DOHH2 (cell line): ENCODE measurements around the gene RAMP3.

Source experiments
- H3F3A ChIP-seq: fragments of 200-600 bp; sonication (generic), shearing (Covaris generic); 2 replicates; pipeline ENCODE4 v1.6.0; 2016; ENCODE audit warnings: antibody characterized with exemption, mild to moderate bottlenecking; ENCODE audit not compliant: control insufficient read depth, insufficient read depth
- H3K27ac ChIP-seq: fragments of 200-600 bp; sonication (generic); 2 replicates; pipeline ENCODE4 v1.5.1; 2014; ENCODE audit warnings: low read depth, mild to moderate bottlenecking, low read length, moderate library complexity
- H3K27me3 ChIP-seq: fragments of 200-600 bp; sonication (generic); 2 replicates; pipeline ENCODE4 v1.6.1; 2014; ENCODE audit warnings: mild to moderate bottlenecking, low read length, mixed read lengths; ENCODE audit not compliant: control insufficient read depth
- H3K36me3 ChIP-seq: fragments of 200-600 bp; sonication (generic); 2 replicates; pipeline ENCODE4 v1.6.1; 2014; ENCODE audit warnings: mild to moderate bottlenecking, low read length, moderate library complexity, mixed read lengths; ENCODE audit not compliant: control insufficient read depth
- H3K4me1 ChIP-seq: fragments of 200-600 bp; sonication (generic); 2 replicates; pipeline ENCODE4 v1.6.1; 2014; ENCODE audit warnings: mild to moderate bottlenecking, low read length, mixed read lengths; ENCODE audit not compliant: control insufficient read depth
- H3K4me2 ChIP-seq: fragments of 200-600 bp; sonication (generic); 2 replicates; pipeline ENCODE4 v1.6.0; 2014; ENCODE audit warnings: mild to moderate bottlenecking, low read length, moderate library complexity
- H3K4me3 ChIP-seq: fragments of 200-600 bp; sonication (generic); 2 replicates; pipeline ENCODE4 v1.5.1; 2014; ENCODE audit warnings: mild to moderate bottlenecking, low read length, mixed read lengths
- H3K79me2 ChIP-seq: fragments of 200-600 bp; sonication (generic); 2 replicates; pipeline ENCODE4 v1.6.1; 2014; ENCODE audit warnings: mild to moderate bottlenecking, low read length, mixed read lengths; ENCODE audit not compliant: control insufficient read depth
- H3K9me2 ChIP-seq: fragments of 200-600 bp; sonication (generic); replicated peaks from 2 replicates; pipeline ENCODE4 v1.6.1; 2014; ENCODE audit warnings: mild to moderate bottlenecking, low read length, mixed read lengths; ENCODE audit not compliant: control insufficient read depth
- H3K9me3 ChIP-seq: fragments of 200-600 bp; sonication (generic); 2 replicates; pipeline ENCODE4 v1.6.1; 2014; ENCODE audit warnings: antibody characterized with exemption, low read length, mixed read lengths; ENCODE audit not compliant: control insufficient read depth, insufficient read depth
- H4K20me1 ChIP-seq: fragments of 200-600 bp; sonication (generic); 2 replicates; pipeline ENCODE4 v1.6.0; 2014; ENCODE audit warnings: low read depth, mild to moderate bottlenecking, antibody characterized with exemption, low read length, moderate library complexity; ENCODE audit not compliant: control insufficient read depth, insufficient read depth
- CTCF ChIP-seq: fragments of 200-600 bp; sonication (generic); IDR thresholded peaks from one replicate; pipeline ENCODE4 v1.5.1; 2014; ENCODE audit warnings: antibody characterized with exemption, mild to moderate bottlenecking, low read depth, low read length; ENCODE audit not compliant: poor library complexity, severe bottlenecking
- EZH2phosphoT487 ChIP-seq: fragments of 200-600 bp; sonication (generic); IDR thresholded peaks from 2 replicates; pipeline ENCODE4 v1.6.1; 2017; ENCODE audit warnings: borderline replicate concordance, mild to moderate bottlenecking, antibody characterized with exemption, low read length, moderate library complexity, mixed read lengths

RAMP3 gene

GRCh38 chr7:45117582-45117981, 40.0 kb upstream of the RAMP3 start:
- Histone ChIP-seq H3K9me2 (no peaks in the 10 kb centered on the region), H3K36me3 (no peaks in the 10 kb centered on the region), H3F3A (peaks cover 10% of the 10 kb centered on the region; the same call in 1 of the 2 replicates), H3K4me1 (peaks cover 26% of the 10 kb centered on the region), H4K20me1 (no peaks in the 10 kb centered on the region), H3K79me2 (0 out of 2 replicates have a peak, but pooled peaks cover under 1% of the 10 kb centered on the region), H3K27me3 (no peaks in the 10 kb centered on the region), H3K27ac (no peak overlapping the region), H3K9me3 (no peaks in the 10 kb centered on the region), H3K4me3 (no peak overlapping the region), H3K4me2 (no peak overlapping the region)
- TF ChIP-seq EZH2phosphoT487 (no peak), CTCF (no peak)

DNA sequence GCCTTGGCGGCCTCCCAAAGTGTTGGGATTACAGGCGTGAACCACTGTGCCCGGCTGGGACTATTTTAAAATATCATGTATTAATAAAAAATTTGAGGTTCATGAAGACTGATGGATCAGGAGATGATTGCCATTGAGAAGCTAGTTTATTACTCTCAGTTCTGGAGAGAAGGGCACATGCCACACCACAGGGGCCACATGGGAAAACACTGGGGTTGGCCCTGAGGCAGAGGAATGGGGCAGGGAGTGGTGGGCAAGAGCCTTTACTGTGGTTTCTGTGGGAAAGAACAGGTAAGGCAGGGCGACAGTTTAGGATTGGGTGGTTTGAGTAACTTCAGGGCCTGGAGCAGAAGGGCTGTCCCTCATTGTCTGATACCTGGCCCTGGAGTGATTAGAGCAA, 39.3 kb upstream of the RAMP3 start:
- Histone ChIP-seq H3K4me3 (no peak overlapping the region), H3K9me3 (no peaks in the 10 kb centered on the region), H3K4me2 (no peak overlapping the region), H3K36me3 (no peaks in the 10 kb centered on the region), H3K27ac (no peak overlapping the region), H3K79me2 (no peaks in the 10 kb centered on the region), H3K4me1 (peaks cover 24% of the 10 kb centered on the region), H3K9me2 (no peaks in the 10 kb centered on the region), H3F3A (peaks cover 6% of the 10 kb centered on the region; the same call in 1 of the 2 replicates), H4K20me1 (no peaks in the 10 kb centered on the region), H3K27me3 (no peaks in the 10 kb centered on the region)
- TF ChIP-seq EZH2phosphoT487 (no peak), CTCF (no peak)

- Histone ChIP-seq H3K27ac (no peak overlapping the region), H3K79me2 (no peaks in the 10 kb centered on the region), H3K4me2 (no peak overlapping the region), H3F3A (0 out of 2 replicates have a peak, but pooled peaks cover 5% of the 10 kb centered on the region), H4K20me1 (no peaks in the 10 kb centered on the region), H3K36me3 (no peaks in the 10 kb centered on the region), H3K4me1 (peaks cover 24% of the 10 kb centered on the region), H3K27me3 (no peaks in the 10 kb centered on the region), H3K9me2 (no peaks in the 10 kb centered on the region), H3K9me3 (no peaks in the 10 kb centered on the region), H3K4me3 (no peak overlapping the region)
- TF ChIP-seq EZH2phosphoT487 = no peak
- no peak for TF ChIP-seq CTCF
Observed at GRCh38 chr7:45118889-45119331, 38.7 kb upstream of the RAMP3 start.

GRCh38 chr7:45119550-45119949, 38.0 kb upstream of the RAMP3 start:
- H3F3A ChIP-seq = 0 out of 2 replicates have a peak, but pooled peaks cover 5% of the 10 kb centered on the region
- H3K4me2 ChIP-seq = no peak overlapping the region
- no peaks in the 10 kb centered on the region for H3K9me3 ChIP-seq
- no peaks in the 10 kb centered on the region for H4K20me1 ChIP-seq
- H3K27me3 ChIP-seq = no peaks in the 10 kb centered on the region
- no peaks in the 10 kb centered on the region for H3K36me3 ChIP-seq
- no peak overlapping the region for H3K4me3 ChIP-seq
- H3K27ac ChIP-seq = no peak overlapping the region
- no peaks in the 10 kb centered on the region for H3K79me2 ChIP-seq
- H3K4me1 ChIP-seq = peaks cover 22% of the 10 kb centered on the region
- no peak for TF ChIP-seq EZH2phosphoT487
- no peak for TF ChIP-seq CTCF
- no peaks in the 10 kb centered on the region for H3K9me2 ChIP-seq
